GM19455 (cell line): Measurements from ENCODE around the gene CABP5.
"Not testable (repeated sequence)": the region's sequence is repeated elsewhere in the genome, so short reads cannot be mapped to it uniquely, and the experiment has no call there.

Experiments used
- ATAC-seq: cut with Tn5 transposase; IDR thresholded peaks from one replicate; pipeline ENCODE4 v1.9.1; 2021; ENCODE audit not compliant: unreplicated experiment

The CABP5 gene

GRCh38 chr19:48043675-48044258 is at the start of gene CABP5:
TSS of gene CABP5 (minus strand) at chr19:48044079. CDS start at chr19:48043922, 157 bp downstream.
- no peak for ATAC-seq

- ATAC-seq: not testable (repeated sequence)
These were observed 47.3 kb upstream of the CABP5 start for GRCh38 chr19:48091111-48091718.

GRCh38 chr19:48090281-48090802 is 46.5 kb upstream of the CABP5 start:
- no peak for ATAC-seq

- ATAC-seq: not testable (repeated sequence)
These were observed 45.1 kb upstream of the CABP5 start for GRCh38 chr19:48088991-48089390.

- ATAC-seq: no peak
These were observed 42.3 kb upstream of the CABP5 start for GRCh38 chr19:48085904-48086864.

GRCh38 chr19:48085076-48085475 is 41.2 kb upstream of the CABP5 start:
- no peak for ATAC-seq

- no peak for ATAC-seq
These were observed 37.2 kb upstream of the CABP5 start for GRCh38 chr19:48081106-48081505.

- not testable (repeated sequence) for ATAC-seq
These were observed 26.4 kb upstream of the CABP5 start for GRCh38 chr19:48070177-48070769.

GRCh38 chr19:48069435-48069834 is 25.6 kb upstream of the CABP5 start:
- ATAC-seq: no peak

- ATAC-seq: no peak
These were observed 20.6 kb upstream of the CABP5 start for GRCh38 chr19:48064509-48064908.

GRCh38 chr19:48061401-48062344 is 17.8 kb upstream of the CABP5 start:
- ATAC-seq: no peak

- ATAC-seq: no peak
These were observed 16.5 kb upstream of the CABP5 start for GRCh38 chr19:48060381-48060780.

- no peak for ATAC-seq
These were observed 15.5 kb upstream of the CABP5 start for GRCh38 chr19:48059331-48059730.

GRCh38 chr19:48053856-48054255 is 10.0 kb upstream of the CABP5 start:
- ATAC-seq: no peak

- ATAC-seq: no peak
These were observed 9.2 kb upstream of the CABP5 start for GRCh38 chr19:48053076-48053475.

- ATAC-seq: no peak
These were observed 7.6 kb upstream of the CABP5 start for GRCh38 chr19:48051335-48052033.

- no peak for ATAC-seq
These were observed 682 bp upstream of the CABP5 start for GRCh38 chr19:48044561-48044960.

- ATAC-seq: no peak
These were observed 1.9 kb downstream of the CABP5 start for GRCh38 chr19:48041877-48042580.

GRCh38 chr19:48036765-48037164 is 7.1 kb downstream of the CABP5 start:
- no peak for ATAC-seq
